K562 (cell line): ENCODE measurements around the gene NABP2. TPM values are rescaled to one million over a fixed set of nuclear protein-coding genes. Genes with fewer than 3 reads are reported as not detected.

Experiments used
- CBFB ChIP-seq: sonication (generic); formaldehyde crosslinking; IDR thresholded peaks from 2 replicates; pipeline ENCODE4 v1.4.0; 2020; ENCODE audit warnings: mild to moderate bottlenecking, missing genetic modification reagents
- CHD4 ChIP-seq: fragments of 200-600 bp; sonication (generic); IDR thresholded peaks from 3 replicates; pipeline ENCODE4 v1.6.1; 2012; ENCODE audit warnings: low read depth, mild to moderate bottlenecking, mixed read lengths, low read length, inconsistent platforms; ENCODE audit not compliant: insufficient read depth, insufficient replicate concordance, poor library complexity, severe bottlenecking
- CTCFL ChIP-seq: IDR thresholded peaks from 2 replicates; pipeline ENCODE4 v1.6.1; 2011; ENCODE audit warnings: borderline replicate concordance, low read depth, mild to moderate bottlenecking, moderate library complexity, low read length; ENCODE audit not compliant: insufficient read depth, poor library complexity, severe bottlenecking
- EHMT2 ChIP-seq: fragments of 450-650 bp; IDR thresholded peaks from 2 replicates; pipeline ENCODE4 v1.6.1; 2018; ENCODE audit warnings: antibody characterized with exemption
- FOXM1 ChIP-seq, 2 experiments: fragments of 450-650 bp in 1 of 2; sonication (generic) in 1 of 2; formaldehyde crosslinking in 1 of 2; IDR thresholded peaks; 2 replicates each; pipeline versions ENCODE4 v1.6.1 to v1.9.0; 2017 to 2022; ENCODE audit warnings: low read depth in 2 of 2, mild to moderate bottlenecking in 2 of 2, missing genetic modification reagents in 1 of 2, moderate library complexity in 1 of 2
- HDAC1 ChIP-seq, 2 experiments: fragments of 450-650 bp; IDR thresholded peaks; 2 replicates each; pipeline ENCODE4 v1.6.1; 2016 to 2017; ENCODE audit warnings: inconsistent platforms in 1 of 2, mild to moderate bottlenecking in 1 of 2, moderate library complexity in 1 of 2
- HMG20A ChIP-seq: fragments of 450-650 bp; formaldehyde crosslinking; conservative IDR thresholded peaks from 2 replicates; pipeline ENCODE4 v1.4.0; 2020; ENCODE audit warnings: mild to moderate bottlenecking, mixed read lengths
- HNRNPK ChIP-seq: fragments of 200-400 bp; formaldehyde crosslinking; IDR thresholded peaks from one replicate; pipeline ENCODE4 v1.6.1; 2018; ENCODE audit warnings: mild to moderate bottlenecking, low read depth, low read length; ENCODE audit not compliant: poor library complexity, severe bottlenecking
- NFATC3 ChIP-seq: fragments of 450-650 bp; IDR thresholded peaks from 2 replicates; pipeline ENCODE4 v1.6.1; 2017; ENCODE audit warnings: mild to moderate bottlenecking
- NR0B1 ChIP-seq: fragments of 450-650 bp; IDR thresholded peaks from one replicate; pipeline ENCODE4 v1.6.1; 2018; ENCODE audit warnings: mild to moderate bottlenecking, moderate library complexity; ENCODE audit not compliant: partially characterized antibody
- PHF20 ChIP-seq: fragments of 450-650 bp; IDR thresholded peaks from 2 replicates; pipeline ENCODE4 v1.6.1; 2018; ENCODE audit not compliant: partially characterized antibody
- PRPF4 ChIP-seq: fragments of 200-400 bp; formaldehyde crosslinking; IDR thresholded peaks from one replicate; pipeline ENCODE4 v1.6.1; 2017; ENCODE audit warnings: low read length, low read depth, mild to moderate bottlenecking; ENCODE audit not compliant: insufficient read depth, poor library complexity, severe bottlenecking
- SIX5 ChIP-seq, 2 experiments: IDR thresholded peaks; 2 replicates each; pipeline ENCODE4 v1.6.1; 2011; ENCODE audit warnings: low read length in 2 of 2, borderline replicate concordance in 1 of 2, low read depth in 1 of 2, mild to moderate bottlenecking in 1 of 2, moderate library complexity in 1 of 2; ENCODE audit not compliant: insufficient read depth in 1 of 2
- SMARCC2 ChIP-seq: fragments of 450-650 bp; IDR thresholded peaks from 2 replicates; pipeline ENCODE4 v1.6.1; 2017; ENCODE audit warnings: antibody characterized with exemption, moderate library complexity, mild to moderate bottlenecking, low read depth
- TCF15 ChIP-seq: fragments of 250-450 bp; sonication (Bioruptor Pico); IDR thresholded peaks from 2 replicates; pipeline ENCODE4 v1.8.0; 2022; ENCODE audit warnings: moderate library complexity, mild to moderate bottlenecking, inconsistent platforms
- TEAD4 ChIP-seq, 2 experiments: sonication (generic) in 1 of 2; formaldehyde crosslinking in 1 of 2; IDR thresholded peaks; 2 replicates each; pipeline versions ENCODE4 v1.6.1 to v1.8.0; 2012 to 2022; ENCODE audit warnings: borderline replicate concordance in 1 of 2, inconsistent platforms in 1 of 2, low read length in 1 of 2, mild to moderate bottlenecking in 1 of 2, missing genetic modification reagents in 1 of 2
- ZBTB43 ChIP-seq: sonication (generic); formaldehyde crosslinking; IDR thresholded peaks from 2 replicates; pipeline ENCODE4 v1.8.0; 2023; ENCODE audit warnings: mild to moderate bottlenecking, missing genetic modification reagents
- ZKSCAN1 ChIP-seq: fragments of 150-350 bp; IDR thresholded peaks from 2 replicates; pipeline ENCODE4 v1.6.1; 2016; ENCODE audit warnings: low read depth, low read length
- ZNF347 ChIP-seq: fragments of 450-650 bp; formaldehyde crosslinking; IDR thresholded peaks from 2 replicates; pipeline ENCODE4 v1.4.0; 2020; ENCODE audit warnings: low read depth, mild to moderate bottlenecking, moderate library complexity
- ZNF431 ChIP-seq: sonication (generic); formaldehyde crosslinking; IDR thresholded peaks from 2 replicates; pipeline ENCODE4 v1.8.0; 2022; ENCODE audit warnings: mild to moderate bottlenecking, missing genetic modification reagents
- ZNF764 ChIP-seq: fragments of 250-450 bp; sonication (Bioruptor Pico); IDR thresholded peaks from 2 replicates; pipeline ENCODE4 v1.4.0; 2020; ENCODE audit warnings: low read depth, mild to moderate bottlenecking, moderate library complexity
- ZNF77 ChIP-seq: fragments of 250-450 bp; sonication (Bioruptor Pico); IDR thresholded peaks from 2 replicates; pipeline ENCODE4 v1.5.0; 2020
- polyA plus RNA-seq, 8 experiments: library from polyadenylated mRNA; depleted of rRNA in 4 of 8; stranded (reverse) in 5 of 8; unstranded in 3 of 8; fragments of >200 nt; fragmentation: Nextera tagmentation in 2 of 8; fragmentation: Illumina TruSeq in 1 of 8; extraction: Ambion mirVana in 2 of 8; extraction: Trizol in 1 of 8; gene quantifications; 2 replicates each; pipeline versions ENCODE4 v1.2.1 to v1.2.3, GENCODE V29; 2011 to 2014; ENCODE audit warnings: inconsistent platforms in 1 of 8, missing spikeins in 1 of 8
- total RNA-seq, 7 experiments: library from RNA; depleted of rRNA in 6 of 7; stranded (reverse); fragments of >200 nt in 6 of 7; fragmentation: Illumina TruSeq in 2 of 7; extraction: Trizol in 2 of 7; gene quantifications; 2 replicates each; pipeline versions ENCODE4 v1.2.1 to v1.2.3, GENCODE V29; 2011 to 2021; ENCODE audit warnings: low replicate concordance in 1 of 7

Gene NABP2
- total and polyA plus RNA-seq, 9 of the 15 experiments (the other 6 are each of a cell fraction or from before 2014, with no cell fraction given) = 11.3 to 60.6 (median 43.5) TPM

- TF ChIP-seq CTCFL = no peak
- TF ChIP-seq ZNF431 (CRISPR knock-in tag) = no peak
- no peak for TF ChIP-seq NR0B1
- TF ChIP-seq ZNF347 (CRISPR knock-in tag) = no peak
- no peak for TF ChIP-seq NFATC3
- no peak for TF ChIP-seq HMG20A
- peak; percentile 88 for TF ChIP-seq EHMT2
- TF ChIP-seq PRPF4 = no peak
- 0 out of 4 replicates have a peak, but pooled peaks of 1 of the 2 experiments have one; percentile 26 for TF ChIP-seq HDAC1 (IDR thresholded peaks at IDR 0.05)
- no peak for TF ChIP-seq ZNF764 (CRISPR knock-in tag)
- TF ChIP-seq ZKSCAN1 = no peak
- TF ChIP-seq PHF20 = peak; percentile 53
- TF ChIP-seq TCF15 = no peak
- TF ChIP-seq ZBTB43 (CRISPR knock-in tag) = no peak
- TF ChIP-seq FOXM1 (IDR thresholded peaks at IDR 0.05; ENCODE audit: low read depth) = no peak
- TF ChIP-seq FOXM1 (CRISPR knock-in tag; IDR thresholded peaks at IDR 0.05; ENCODE audit: low read depth) = no peak
- no peak for TF ChIP-seq SIX5 (IDR thresholded peaks at IDR 0.05; ENCODE audit: borderline replicate concordance in 1 of 2, insufficient read depth in 1 of 2, low read depth in 1 of 2, low read length in 2 of 2)
- TF ChIP-seq TEAD4 (IDR thresholded peaks at IDR 0.05; ENCODE audit: low read length) = peak; percentile 63
- no peak for TF ChIP-seq TEAD4 (CRISPR knock-in tag; IDR thresholded peaks at IDR 0.05; ENCODE audit: borderline replicate concordance)
- no peak for TF ChIP-seq ZNF77
- TF ChIP-seq SMARCC2 = no peak
- TF ChIP-seq CHD4 = no peak
- peak; percentile 46 for TF ChIP-seq HNRNPK
- TF ChIP-seq CBFB (CRISPR knock-in tag) = no peak
Observed at GRCh38 chr12:56193025-56193578, 31.0 kb upstream of the NABP2 start (continued).
